Stimulated activated CD8-positive, alpha-beta memory T cell treated with anti-CD3 and anti-CD28 coated beads, Interleukin-12 subunit alpha, Interleukin-12 subunit beta, amount 100 ng/mL, for 4 hours (primary cell): ENCODE data around the gene C13orf46.

Experiments
- DNase-seq: peaks from one replicate; pipeline ENCODE4 v3.0.0-alpha.2; 2020; ENCODE audit warnings: low read depth

C13orf46 gene

GRCh38 chr13:114009590-114010400 is 35.9 kb upstream of the C13orf46 start:
- no peak for DNase-seq

- DNase-seq = no peak
Observed at GRCh38 chr13:114008964-114009589, 35.2 kb upstream of the C13orf46 start.

- no peak for DNase-seq
Observed at GRCh38 chr13:114007566-114007965, 33.7 kb upstream of the C13orf46 start.

DNA sequence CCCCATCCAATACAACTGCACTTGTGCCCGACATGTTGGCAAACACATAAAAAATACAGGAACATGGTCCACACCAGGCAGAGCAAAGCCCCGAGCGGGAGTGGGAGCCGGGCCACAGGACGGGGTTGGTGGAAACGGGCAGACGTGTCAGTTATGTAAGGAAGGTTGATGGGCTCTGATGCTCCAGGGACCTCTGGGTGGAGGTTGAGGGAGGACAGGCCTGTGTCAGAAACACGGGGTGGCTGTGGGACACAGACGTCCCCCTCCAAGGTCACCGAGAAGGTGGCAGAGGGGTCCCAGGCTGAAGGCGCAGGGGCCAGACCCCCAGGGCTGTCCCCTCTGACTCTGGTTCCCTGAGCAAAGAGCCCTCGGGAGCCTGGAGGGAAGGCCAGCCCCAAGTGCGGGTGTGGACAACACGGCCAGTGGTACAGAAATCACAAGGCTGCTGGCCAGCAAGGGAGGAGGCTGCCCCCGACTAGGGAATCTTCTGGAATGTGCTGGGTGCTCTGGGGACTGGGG is 31.4 kb upstream of the C13orf46 start:
- no peak for DNase-seq

GRCh38 chr13:114004420-114005205 is 30.7 kb upstream of the C13orf46 start:
- no peak for DNase-seq

DNA sequence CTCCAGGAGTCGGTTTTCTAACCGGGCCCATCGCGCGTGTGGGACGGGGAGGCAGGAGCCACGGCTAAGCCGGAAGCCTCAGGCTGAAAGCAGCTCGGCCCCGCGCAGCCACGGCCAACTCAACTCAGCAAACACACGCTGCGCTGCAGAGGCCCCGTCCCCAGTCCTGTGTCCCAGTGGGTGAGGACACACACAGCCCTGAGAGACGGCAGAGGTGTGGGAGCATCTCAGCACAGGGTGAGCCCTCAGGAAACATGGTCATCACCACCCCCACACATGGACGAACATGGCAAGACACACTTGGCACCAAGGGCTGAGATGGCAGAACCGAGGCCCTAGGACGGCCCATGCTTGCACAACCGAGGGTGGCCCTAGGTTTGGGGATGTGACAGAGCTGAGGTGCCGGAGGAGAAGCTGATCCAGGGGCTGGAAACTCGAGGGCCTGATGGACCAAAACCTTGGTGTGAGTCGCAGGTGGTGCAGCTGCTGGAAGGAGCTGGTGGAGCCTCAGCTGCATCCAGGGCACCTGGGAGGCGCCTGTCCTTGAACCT is 29.0 kb upstream of the C13orf46 start:
- DNase-seq = no peak

DNA sequence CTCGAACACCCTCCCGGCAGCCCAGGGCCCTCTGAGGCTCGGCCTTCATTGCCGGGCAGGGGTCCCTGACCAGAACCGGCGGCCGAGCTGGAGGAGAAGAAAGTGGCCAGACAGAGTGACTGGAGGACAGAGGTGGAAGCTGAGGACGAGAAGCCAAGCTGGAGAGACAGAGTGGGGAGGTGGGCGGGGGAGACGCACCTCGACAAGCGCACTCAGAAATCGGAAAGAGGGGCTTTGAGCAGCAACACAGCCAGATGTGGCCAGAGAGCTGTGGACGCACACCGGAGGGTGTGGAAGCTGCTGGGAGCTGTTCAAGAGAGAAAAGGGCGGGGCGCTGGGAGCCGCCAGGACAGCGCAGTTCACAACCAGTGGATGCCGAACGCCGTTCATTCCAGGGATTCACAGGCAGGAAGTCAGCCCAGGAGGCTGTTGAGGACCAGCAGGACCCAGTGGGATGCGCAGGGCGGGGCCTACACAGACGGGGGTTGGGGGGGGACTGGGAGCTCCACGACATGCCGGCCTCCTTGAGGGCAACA is 28.2 kb upstream of the C13orf46 start:
- no peak for DNase-seq

DNA sequence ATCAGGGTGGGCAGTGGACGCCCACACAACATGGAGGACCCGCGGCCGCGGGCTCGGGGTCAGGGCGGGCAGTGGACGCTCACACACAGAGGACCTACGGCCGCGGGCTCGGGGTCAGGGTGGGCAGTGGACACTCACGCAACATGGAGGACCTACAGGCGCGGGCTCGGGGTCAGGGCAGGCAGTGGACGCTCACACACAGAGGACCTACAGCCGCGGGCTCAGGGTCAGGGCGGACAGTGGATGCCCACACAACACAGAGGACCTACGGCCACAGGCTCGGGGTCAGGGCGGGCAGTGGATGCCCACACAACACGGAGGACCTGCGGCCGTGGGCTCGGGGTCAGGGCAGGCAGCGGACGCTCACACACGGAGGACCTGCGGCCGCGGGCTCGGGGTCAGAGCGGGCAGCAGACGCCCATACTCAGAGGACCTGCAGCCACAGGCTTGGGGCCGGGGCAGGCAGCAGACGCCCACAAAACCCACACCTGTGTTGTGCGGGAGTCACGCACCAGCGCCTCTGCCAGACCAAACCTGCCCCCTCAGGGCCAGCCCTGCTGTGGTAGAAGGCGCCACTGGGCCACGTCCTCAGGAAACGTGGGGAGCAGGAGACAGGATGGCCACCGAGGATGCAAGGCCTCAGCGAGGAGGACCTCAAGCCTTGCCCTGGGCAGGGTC is 27.6 kb upstream of the C13orf46 start:
- no peak for DNase-seq

DNA sequence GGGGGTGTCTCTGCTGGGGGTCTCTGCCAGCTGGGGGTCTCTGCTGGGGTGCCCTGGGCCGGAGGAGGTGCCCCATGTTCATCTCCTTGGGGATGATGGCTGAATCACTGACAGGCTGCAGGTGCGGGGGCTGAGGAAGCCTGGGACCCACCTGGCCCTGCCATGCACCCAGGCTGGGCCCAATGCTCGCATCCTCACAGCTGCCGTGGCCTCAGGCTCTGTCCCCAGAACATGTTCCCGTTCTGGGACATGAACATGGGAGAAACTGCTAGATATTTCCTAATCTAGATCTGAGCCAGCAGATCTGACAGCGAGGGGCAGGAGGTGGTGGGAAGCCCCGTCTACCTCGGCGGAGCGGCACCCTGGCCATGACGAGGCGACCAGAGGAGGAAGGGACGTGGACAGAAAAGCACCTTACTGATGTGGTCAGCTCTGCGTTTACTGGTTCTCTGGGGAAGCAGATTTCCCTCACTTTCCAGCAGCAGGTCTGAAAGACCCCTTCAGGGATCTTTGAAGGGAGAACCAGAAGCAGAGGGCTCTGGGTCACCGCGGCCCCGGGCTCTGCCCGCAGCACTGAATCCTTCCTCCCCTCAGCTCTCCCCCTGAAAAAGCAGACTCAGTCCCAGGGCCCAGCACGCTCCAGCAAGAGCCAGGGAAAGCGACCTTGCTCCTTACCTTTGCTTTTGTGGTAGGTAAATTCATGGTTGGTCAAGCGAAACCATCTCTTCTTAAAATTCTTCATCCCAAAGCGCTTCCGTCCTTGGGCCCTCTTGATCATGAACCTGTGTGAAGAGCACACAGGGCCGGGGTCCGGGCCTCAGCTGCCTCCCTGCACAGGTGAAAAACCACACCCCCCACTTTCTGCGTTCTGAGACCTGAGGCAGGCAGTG is 26.5 kb upstream of the C13orf46 start:
- no peak for DNase-seq

DNA sequence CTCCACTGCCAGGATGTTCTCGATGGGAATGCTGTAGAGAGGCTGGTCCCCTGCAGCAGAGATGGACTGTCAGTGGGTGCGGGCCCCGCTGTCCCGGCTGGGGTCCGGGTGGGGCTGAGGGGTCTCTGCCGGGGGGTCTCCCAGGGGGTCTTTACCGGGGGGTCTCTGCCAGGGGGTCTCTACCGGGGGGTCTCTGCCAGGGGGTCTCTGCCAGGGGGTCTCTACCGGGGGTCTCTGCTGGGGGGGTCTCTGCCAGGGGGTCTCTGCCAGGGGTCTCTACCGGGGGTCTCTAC is 25.7 kb upstream of the C13orf46 start:
- DNase-seq = no peak

GRCh38 chr13:113998781-113999617 is 25.1 kb upstream of the C13orf46 start:
- no peak for DNase-seq

DNA sequence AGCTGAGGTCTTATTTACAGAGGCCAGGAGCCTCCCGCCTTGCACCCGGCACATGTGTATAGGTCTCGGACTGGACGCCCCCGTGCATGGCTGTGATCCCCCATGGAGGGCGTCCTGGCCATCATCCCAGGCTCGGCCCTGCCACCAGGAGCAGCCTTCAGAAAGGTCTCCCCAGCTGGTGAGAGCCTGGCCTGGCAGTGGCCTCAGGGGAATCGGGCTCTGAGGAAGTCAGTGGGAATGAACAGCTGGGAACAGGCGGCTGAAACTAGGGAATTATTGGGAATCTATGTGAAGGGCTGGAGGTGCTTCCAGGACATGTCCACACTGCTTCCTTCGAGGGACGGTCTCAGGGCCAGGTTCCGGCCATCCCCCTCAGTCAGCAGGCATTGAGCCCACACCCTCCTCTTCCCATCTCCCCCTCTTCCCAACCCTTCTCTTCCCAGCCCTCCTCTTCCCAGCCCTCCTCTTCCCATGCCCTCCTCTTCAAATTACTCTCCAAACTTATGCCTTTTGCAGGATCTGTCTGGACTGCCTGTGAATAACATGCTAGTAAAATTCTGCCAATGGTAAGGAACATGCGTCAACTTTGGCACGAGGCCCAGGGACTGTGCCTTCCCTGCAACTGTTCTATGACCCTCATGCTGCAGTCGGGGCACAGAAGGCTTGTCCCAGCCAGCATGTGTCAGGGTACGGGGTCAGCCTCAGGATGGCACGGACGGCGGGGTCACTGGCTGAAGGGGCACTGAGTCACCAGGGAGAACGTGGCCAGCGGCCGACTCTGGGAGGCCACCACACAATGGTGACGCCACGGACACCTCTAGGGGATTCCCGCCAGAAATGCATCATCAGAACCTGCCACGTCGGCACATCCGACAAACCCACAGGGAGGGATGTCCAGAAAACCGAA is 24.2 kb upstream of the C13orf46 start:
- no peak for DNase-seq

DNA sequence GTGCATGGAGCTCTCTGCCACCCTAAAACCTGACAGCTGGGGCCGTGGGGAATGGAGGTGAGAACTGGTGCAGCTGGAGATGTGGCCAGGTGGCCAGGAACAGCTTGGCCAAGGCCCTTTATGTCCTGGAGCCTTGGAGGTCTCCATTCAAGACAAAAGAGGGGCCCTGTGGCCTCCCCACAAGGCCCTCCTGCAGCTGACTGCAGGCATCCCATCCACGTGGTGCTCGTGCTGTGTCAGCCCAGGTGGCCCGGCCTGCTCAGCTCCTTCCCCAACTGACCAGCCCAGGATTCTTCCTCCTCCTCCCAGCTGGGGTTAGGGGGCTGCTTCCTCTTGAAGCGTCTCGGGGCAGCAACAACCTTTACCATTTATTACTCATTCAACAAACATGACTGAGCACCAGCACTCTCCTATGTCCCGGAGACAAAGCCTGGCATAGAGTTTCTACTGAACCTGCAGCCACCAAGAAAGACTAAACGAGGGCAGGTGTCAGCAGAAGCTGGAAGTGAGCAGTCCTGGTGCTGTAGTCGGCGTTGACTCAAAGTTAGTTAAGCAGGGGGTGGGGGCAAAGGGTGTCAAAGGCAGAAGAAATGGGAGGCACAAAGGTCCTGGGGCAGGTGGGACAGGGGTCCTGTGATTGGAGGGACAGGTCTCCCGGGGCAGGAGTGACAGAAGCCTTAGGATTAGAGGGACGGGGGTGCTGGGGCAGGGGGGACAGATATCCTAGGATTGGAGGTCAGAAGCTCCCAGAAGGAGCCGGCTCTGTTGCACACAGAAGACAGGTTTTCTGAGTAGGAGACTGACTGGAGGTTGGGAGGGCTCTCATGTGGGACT is 23.3 kb upstream of the C13orf46 start:
- DNase-seq = no peak

DNA sequence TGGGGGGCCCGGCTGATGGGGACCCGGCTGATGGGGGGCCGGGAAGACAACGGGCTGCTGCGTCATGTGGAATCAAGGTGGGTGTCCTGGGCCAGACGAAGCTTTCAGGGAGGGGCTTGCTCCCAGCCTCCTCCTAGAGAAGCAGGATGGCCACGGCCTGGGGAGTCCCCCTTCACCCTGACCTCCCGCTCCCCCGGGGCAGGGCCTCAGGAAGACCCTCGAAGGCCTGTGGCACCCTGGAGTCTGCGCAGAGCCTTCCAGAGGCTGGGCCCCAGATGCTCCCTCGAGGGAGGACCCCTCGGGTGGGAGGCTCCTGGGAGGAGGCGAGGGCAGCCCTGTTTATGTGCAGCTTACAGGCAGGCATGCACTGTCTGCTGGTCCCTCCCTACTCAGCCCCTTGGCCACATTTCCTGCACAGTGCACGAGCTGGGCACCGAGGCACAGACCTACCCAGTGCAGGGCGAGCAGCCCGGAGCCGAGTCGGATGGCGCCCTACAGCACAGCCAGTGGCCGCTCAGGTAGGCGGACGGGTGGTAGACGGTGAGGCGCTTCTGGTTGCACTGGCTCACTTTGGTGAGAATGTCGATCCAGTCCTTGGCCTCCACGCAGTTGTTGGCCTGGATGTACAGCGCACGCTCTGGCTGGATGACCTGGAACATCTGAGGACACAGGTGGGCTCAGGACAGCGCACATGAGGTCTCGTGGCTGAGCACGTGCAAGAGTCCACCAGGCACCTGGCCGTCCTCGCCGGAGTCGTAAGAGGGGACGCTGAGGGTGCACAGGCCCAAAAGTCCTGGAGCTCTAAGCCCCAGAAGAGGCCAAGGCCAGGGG is 22.4 kb upstream of the C13orf46 start:
- DNase-seq = no peak

- no peak for DNase-seq
Observed at GRCh38 chr13:113995051-113995601, 21.2 kb upstream of the C13orf46 start.

- no peak for DNase-seq
Observed at GRCh38 chr13:113992276-113993005, 18.6 kb upstream of the C13orf46 start.
